Measurements from ENCODE around the gene GALNT16. TPM values are rescaled to one million over a fixed set of nuclear protein-coding genes. Genes with fewer than 3 reads are reported as not detected.

GALNT16 gene
- total RNA-seq, 1 donor from 2014 or later: 3.1 TPM

DNA sequence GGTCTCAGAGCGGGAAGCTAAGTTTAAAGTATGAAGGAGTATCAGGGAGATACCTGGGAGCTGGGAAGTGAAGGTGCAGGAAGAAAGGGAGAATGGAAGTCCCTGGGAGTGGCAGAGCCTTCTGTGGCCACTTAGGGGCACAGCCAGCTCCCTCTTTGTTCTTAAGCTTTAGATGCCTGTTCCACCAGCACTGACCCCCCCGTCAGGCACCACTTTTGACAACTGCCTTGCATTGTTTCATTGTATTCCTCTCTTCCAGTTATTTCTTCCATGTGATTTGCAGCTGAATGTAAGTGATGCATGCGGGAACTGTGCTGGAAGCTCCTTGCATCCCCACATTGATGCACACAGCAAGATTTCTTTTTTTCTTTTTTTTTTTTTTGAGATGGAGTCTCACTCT, 2.6 kb downstream of the GALNT16 start:
- peaks cover 23% of the 10 kb centered on the region for H3K4me1 Mint-ChIP-seq (ENCODE audit: unreplicated experiment)
- no peaks in the 10 kb centered on the region for H3K36me3 Mint-ChIP-seq (ENCODE audit: unreplicated experiment)
- DNase-seq (ENCODE audit: extremely low spot score, unreplicated experiment): no peak
- H3K27ac Mint-ChIP-seq (ENCODE audit: unreplicated experiment): no peak overlapping the region
- TF ChIP-seq, protein P1, sequence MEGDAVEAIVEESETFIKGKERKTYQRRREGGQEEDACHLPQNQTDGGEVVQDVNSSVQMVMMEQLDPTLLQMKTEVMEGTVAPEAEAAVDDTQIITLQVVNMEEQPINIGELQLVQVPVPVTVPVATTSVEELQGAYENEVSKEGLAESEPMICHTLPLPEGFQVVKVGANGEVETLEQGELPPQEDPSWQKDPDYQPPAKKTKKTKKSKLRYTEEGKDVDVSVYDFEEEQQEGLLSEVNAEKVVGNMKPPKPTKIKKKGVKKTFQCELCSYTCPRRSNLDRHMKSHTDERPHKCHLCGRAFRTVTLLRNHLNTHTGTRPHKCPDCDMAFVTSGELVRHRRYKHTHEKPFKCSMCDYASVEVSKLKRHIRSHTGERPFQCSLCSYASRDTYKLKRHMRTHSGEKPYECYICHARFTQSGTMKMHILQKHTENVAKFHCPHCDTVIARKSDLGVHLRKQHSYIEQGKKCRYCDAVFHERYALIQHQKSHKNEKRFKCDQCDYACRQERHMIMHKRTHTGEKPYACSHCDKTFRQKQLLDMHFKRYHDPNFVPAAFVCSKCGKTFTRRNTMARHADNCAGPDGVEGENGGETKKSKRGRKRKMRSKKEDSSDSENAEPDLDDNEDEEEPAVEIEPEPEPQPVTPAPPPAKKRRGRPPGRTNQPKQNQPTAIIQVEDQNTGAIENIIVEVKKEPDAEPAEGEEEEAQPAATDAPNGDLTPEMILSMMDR (IDR thresholded peaks at IDR 0.05): no peak
- no peaks in the 10 kb centered on the region for H3K9me3 Mint-ChIP-seq (ENCODE audit: unreplicated experiment)
- H3K27me3 Mint-ChIP-seq (ENCODE audit: unreplicated experiment): peaks cover 6% of the 10 kb centered on the region
- H3K4me3 Mint-ChIP-seq (ENCODE audit: unreplicated experiment): no peak overlapping the region

DNA sequence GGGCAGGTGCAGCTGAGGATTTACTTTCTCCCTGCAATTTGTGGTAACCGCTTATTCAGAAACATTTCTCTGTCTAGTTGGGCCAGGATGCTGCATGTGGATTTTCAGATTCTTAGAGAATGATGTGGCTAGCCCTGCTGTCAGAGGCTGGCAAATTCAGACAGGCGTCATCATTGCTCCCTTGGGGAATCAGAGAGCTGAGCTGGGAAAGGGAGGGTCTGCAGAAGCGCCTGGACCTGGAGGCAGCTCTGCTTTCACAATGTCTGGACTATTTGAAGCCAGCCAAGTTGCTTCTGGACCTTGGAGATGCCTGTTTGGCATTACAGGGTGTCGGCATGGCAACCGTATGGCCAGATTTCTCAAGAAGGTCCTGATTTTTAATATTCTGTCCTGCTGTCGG, 3.4 kb downstream of the GALNT16 start:
- DNase-seq (ENCODE audit: extremely low spot score, unreplicated experiment): no peak
- Mint-ChIP-seq H3K27ac (ENCODE audit: unreplicated experiment) (no peak overlapping the region), H3K27me3 (ENCODE audit: unreplicated experiment) (peaks cover 6% of the 10 kb centered on the region), H3K9me3 (ENCODE audit: unreplicated experiment) (no peaks in the 10 kb centered on the region), H3K4me1 (ENCODE audit: unreplicated experiment) (peaks cover 23% of the 10 kb centered on the region), H3K4me3 (ENCODE audit: unreplicated experiment) (no peak overlapping the region), H3K36me3 (ENCODE audit: unreplicated experiment) (no peaks in the 10 kb centered on the region)
- TF ChIP-seq, protein P1 (IDR thresholded peaks at IDR 0.05): no peak

DNA sequence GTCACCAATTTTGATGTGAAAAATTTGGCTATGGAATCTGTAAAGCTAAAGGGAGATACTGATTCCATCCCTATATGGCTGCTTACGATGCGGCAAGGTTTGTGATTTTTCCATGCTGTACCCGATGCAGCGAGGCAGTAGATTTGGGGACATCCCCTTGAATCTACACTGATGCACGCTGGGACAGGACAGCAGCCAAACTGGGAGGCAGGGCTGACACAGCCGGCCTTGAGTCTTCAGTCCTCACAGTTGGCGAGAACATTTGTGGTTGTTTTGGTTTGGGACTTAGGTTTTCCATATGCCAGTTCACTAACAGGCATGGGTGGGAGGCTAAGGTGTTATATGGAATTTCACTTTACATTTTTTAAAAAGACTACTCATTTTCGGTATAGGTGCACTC, 3.8 kb downstream of the GALNT16 start:
- TF ChIP-seq, protein P1 (IDR thresholded peaks at IDR 0.05): no peak
- DNase-seq (ENCODE audit: extremely low spot score, unreplicated experiment): no peak
- Mint-ChIP-seq H3K4me3 (ENCODE audit: unreplicated experiment) (no peak overlapping the region), H3K9me3 (ENCODE audit: unreplicated experiment) (no peaks in the 10 kb centered on the region), H3K4me1 (ENCODE audit: unreplicated experiment) (peaks cover 23% of the 10 kb centered on the region), H3K27me3 (ENCODE audit: unreplicated experiment) (peaks cover 6% of the 10 kb centered on the region), H3K27ac (ENCODE audit: unreplicated experiment) (no peak overlapping the region), H3K36me3 (ENCODE audit: unreplicated experiment) (no peaks in the 10 kb centered on the region)

DNA sequence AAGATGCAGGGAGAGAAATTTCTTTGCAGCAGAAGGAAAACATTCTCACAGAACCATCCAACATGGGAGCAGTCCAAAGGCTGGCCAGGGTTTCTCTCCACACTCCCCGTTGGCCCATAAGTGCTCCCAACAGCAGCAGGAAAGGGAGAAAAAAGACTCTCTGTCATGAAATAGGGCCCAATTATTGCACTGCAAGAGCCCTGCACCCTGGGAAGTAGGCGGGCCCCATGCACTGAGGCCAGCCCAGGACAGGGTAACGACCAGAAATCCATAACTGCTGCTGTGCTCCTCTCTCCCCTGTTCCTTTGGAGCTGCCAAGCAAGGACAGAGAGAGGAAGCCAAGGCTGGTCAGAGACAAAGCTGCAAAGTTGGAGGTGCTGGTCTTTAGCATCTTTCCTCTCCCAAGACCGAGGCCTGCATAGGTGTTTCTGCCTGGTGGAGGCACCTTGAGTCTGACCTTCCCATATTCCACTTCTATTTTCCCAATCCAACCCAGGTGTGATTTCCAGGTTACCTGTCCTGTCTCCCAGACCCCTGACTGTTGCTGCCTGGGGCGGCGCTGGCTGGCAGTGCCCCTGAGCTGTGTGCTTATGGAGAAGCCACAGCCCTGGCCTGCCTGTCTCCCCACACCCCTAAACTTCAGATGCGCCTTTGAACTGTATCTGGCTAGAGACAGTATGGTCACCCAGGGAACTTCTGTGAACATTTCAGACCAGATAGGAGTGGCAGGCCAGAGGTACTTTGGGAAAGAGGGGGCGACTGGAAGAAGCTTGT, 6.8 kb downstream of the GALNT16 start:
- Mint-ChIP-seq H3K36me3 (ENCODE audit: unreplicated experiment) (no peaks in the 10 kb centered on the region), H3K4me1 (ENCODE audit: unreplicated experiment) (peaks cover 15% of the 10 kb centered on the region), H3K27me3 (ENCODE audit: unreplicated experiment) (no peaks in the 10 kb centered on the region), H3K27ac (ENCODE audit: unreplicated experiment) (no peak overlapping the region), H3K4me3 (ENCODE audit: unreplicated experiment) (no peak overlapping the region), H3K9me3 (ENCODE audit: unreplicated experiment) (no peaks in the 10 kb centered on the region)
- DNase-seq (ENCODE audit: extremely low spot score, unreplicated experiment): no peak
- TF ChIP-seq, protein P1 (IDR thresholded peaks at IDR 0.05): no peak

DNA sequence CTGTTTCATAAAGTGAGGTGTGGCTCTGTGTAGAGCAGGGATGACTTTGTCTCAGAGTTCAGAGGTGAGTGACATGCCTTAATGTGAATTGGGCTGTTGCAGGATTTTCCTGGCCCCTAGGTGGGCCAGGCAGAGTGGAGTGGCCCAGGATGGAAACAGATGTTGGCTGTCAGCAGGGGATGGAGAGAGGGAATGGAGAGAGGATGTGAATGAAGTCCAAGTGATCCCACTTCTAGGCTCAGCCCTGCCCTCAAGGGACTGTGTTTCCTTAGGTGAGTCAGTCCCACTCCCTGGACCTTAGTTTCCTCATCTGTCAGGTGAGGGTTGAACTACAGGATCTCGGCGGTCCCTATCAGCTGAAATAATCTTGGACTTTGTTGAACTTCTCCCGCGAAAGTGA, 7.5 kb downstream of the GALNT16 start:
- Mint-ChIP-seq H3K27me3 (ENCODE audit: unreplicated experiment) (no peaks in the 10 kb centered on the region), H3K4me3 (ENCODE audit: unreplicated experiment) (no peak overlapping the region), H3K27ac (ENCODE audit: unreplicated experiment) (no peak overlapping the region), H3K9me3 (ENCODE audit: unreplicated experiment) (no peaks in the 10 kb centered on the region), H3K4me1 (ENCODE audit: unreplicated experiment) (peaks cover 8% of the 10 kb centered on the region), H3K36me3 (ENCODE audit: unreplicated experiment) (no peaks in the 10 kb centered on the region)
- TF ChIP-seq, protein P1 (IDR thresholded peaks at IDR 0.05): no peak
- no peak for DNase-seq (ENCODE audit: extremely low spot score, unreplicated experiment)

Data from osteocyte (in vitro differentiated cells).